SK-N-SH treated with all-trans-retinoic acid at 6 μM for 48 hours (cell line): ENCODE results near the gene AVPR1A.

ENCODE experiments used
- ATAC-seq: fragments of 200-7000 bp; cut with Tn5 transposase; 3 replicates; pipeline ENCODE4 v1.9.1; 2020; ENCODE audit warnings: mild to moderate bottlenecking, moderate library complexity
- ARNTL ChIP-seq: fragments of 450-650 bp; formaldehyde crosslinking; IDR thresholded peaks from 2 replicates; pipeline ENCODE4 v1.5.0; 2020; ENCODE audit warnings: low read depth, mild to moderate bottlenecking, moderate library complexity, borderline replicate concordance
- CREB5 ChIP-seq: fragments of 250-450 bp; sonication (Bioruptor Pico); IDR thresholded peaks from 2 replicates; pipeline ENCODE4 v1.5.1; 2020; ENCODE audit warnings: low read depth, mild to moderate bottlenecking, moderate library complexity
- CSDC2 ChIP-seq: fragments of 250-450 bp; sonication (Bioruptor Pico); IDR thresholded peaks from 2 replicates; pipeline ENCODE4 v1.5.0; 2020; ENCODE audit warnings: mild to moderate bottlenecking, moderate library complexity
- ESRRG ChIP-seq: fragments of 250-450 bp; sonication (Bioruptor Pico); IDR thresholded peaks from 2 replicates; pipeline ENCODE4 v1.6.1; 2021; ENCODE audit warnings: mild to moderate bottlenecking
- GLIS3 ChIP-seq: fragments of 250-450 bp; sonication (Bioruptor Pico); IDR thresholded peaks from 2 replicates; pipeline ENCODE4 v1.5.0; 2020; ENCODE audit warnings: mild to moderate bottlenecking, moderate library complexity
- ISL1 ChIP-seq: fragments of 250-450 bp; sonication (Bioruptor Pico); IDR thresholded peaks from 2 replicates; pipeline ENCODE4 v2.1.2; 2022; ENCODE audit warnings: mild to moderate bottlenecking, moderate library complexity
- OSR1 ChIP-seq: fragments of 250-450 bp; sonication (Bioruptor Pico); IDR thresholded peaks from 2 replicates; pipeline ENCODE4 v1.8.0; 2022; ENCODE audit warnings: moderate library complexity, mild to moderate bottlenecking, inconsistent platforms
- PPARA ChIP-seq: fragments of 250-450 bp; sonication (Bioruptor Pico); IDR thresholded peaks from 2 replicates; pipeline ENCODE4 v1.5.0; 2020; ENCODE audit warnings: mild to moderate bottlenecking, borderline replicate concordance
- RARB ChIP-seq: fragments of 250-450 bp; sonication (Bioruptor Pico); IDR thresholded peaks from 2 replicates; pipeline ENCODE4 v1.8.0; 2021; ENCODE audit warnings: mild to moderate bottlenecking, moderate library complexity
- SNAI2 ChIP-seq: fragments of 250-450 bp; sonication (Bioruptor Pico); IDR thresholded peaks from 2 replicates; pipeline ENCODE4 v1.5.0; 2020; ENCODE audit warnings: mild to moderate bottlenecking, moderate library complexity
- TOX ChIP-seq: fragments of 250-450 bp; sonication (Bioruptor Pico); IDR thresholded peaks from 2 replicates; pipeline ENCODE4 v1.8.0; 2021; ENCODE audit warnings: mild to moderate bottlenecking, moderate library complexity, borderline replicate concordance
- TSHZ2 ChIP-seq: fragments of 250-450 bp; sonication (Bioruptor Pico); IDR thresholded peaks from 2 replicates; pipeline ENCODE4 v1.5.0; 2020; ENCODE audit warnings: mild to moderate bottlenecking, moderate library complexity
- ZC3H10 ChIP-seq: fragments of 250-450 bp; sonication (Bioruptor Pico); IDR thresholded peaks from 2 replicates; pipeline ENCODE4 v1.5.1; 2021; ENCODE audit warnings: mild to moderate bottlenecking, moderate library complexity
- ZFP3 ChIP-seq: fragments of 250-450 bp; sonication (Bioruptor Pico); IDR thresholded peaks from 2 replicates; pipeline ENCODE4 v1.5.0; 2020; ENCODE audit warnings: mild to moderate bottlenecking, moderate library complexity
- ZFP30 ChIP-seq: fragments of 450-650 bp; formaldehyde crosslinking; IDR thresholded peaks from 2 replicates; pipeline ENCODE4 v1.5.0; 2022; ENCODE audit warnings: mild to moderate bottlenecking, moderate library complexity
- ZNF565 ChIP-seq: fragments of 450-650 bp; formaldehyde crosslinking; conservative IDR thresholded peaks from 2 replicates; pipeline ENCODE4 v1.5.0; 2020; ENCODE audit warnings: low read depth, mild to moderate bottlenecking, moderate library complexity
- ZNF70 ChIP-seq: fragments of 450-650 bp; formaldehyde crosslinking; IDR thresholded peaks from 2 replicates; pipeline ENCODE4 v1.5.0; 2020; ENCODE audit warnings: mild to moderate bottlenecking, moderate library complexity
- TF ChIP-seq, protein P1 (sequence below): fragments of 250-450 bp; sonication (Bioruptor Pico); IDR thresholded peaks from 2 replicates; pipeline ENCODE4 v1.8.0; 2021; ENCODE audit warnings: low read depth, mild to moderate bottlenecking, moderate library complexity, borderline replicate concordance
- TF ChIP-seq, protein P2 (sequence below): fragments of 250-450 bp; sonication (Bioruptor Pico); IDR thresholded peaks from 2 replicates; pipeline ENCODE4 v1.8.0; 2020; ENCODE audit warnings: mild to moderate bottlenecking, moderate library complexity, borderline replicate concordance

The AVPR1A gene

GRCh38 chr12:63093711-63094110 is 57.3 kb downstream of the AVPR1A start (continued):
- TF ChIP-seq, protein P1, sequence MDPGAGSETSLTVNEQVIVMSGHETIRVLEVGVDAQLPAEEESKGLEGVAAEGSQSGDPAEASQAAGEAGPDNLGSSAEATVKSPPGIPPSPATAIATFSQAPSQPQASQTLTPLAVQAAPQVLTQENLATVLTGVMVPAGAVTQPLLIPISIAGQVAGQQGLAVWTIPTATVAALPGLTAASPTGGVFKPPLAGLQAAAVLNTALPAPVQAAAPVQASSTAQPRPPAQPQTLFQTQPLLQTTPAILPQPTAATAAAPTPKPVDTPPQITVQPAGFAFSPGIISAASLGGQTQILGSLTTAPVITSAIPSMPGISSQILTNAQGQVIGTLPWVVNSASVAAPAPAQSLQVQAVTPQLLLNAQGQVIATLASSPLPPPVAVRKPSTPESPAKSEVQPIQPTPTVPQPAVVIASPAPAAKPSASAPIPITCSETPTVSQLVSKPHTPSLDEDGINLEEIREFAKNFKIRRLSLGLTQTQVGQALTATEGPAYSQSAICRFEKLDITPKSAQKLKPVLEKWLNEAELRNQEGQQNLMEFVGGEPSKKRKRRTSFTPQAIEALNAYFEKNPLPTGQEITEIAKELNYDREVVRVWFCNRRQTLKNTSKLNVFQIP: no peak

- ATAC-seq: no peak
- TF ChIP-seq ZFP30 (CRISPR knock-in tag): no peak
- TF ChIP-seq OSR1 (CRISPR knock-in tag): no peak
- no peak for TF ChIP-seq ESRRG (CRISPR knock-in tag)
- TF ChIP-seq ISL1 (CRISPR knock-in tag): no peak
- no peak for TF ChIP-seq ZNF70
- TF ChIP-seq ARNTL: no peak
- TF ChIP-seq, protein P2, sequence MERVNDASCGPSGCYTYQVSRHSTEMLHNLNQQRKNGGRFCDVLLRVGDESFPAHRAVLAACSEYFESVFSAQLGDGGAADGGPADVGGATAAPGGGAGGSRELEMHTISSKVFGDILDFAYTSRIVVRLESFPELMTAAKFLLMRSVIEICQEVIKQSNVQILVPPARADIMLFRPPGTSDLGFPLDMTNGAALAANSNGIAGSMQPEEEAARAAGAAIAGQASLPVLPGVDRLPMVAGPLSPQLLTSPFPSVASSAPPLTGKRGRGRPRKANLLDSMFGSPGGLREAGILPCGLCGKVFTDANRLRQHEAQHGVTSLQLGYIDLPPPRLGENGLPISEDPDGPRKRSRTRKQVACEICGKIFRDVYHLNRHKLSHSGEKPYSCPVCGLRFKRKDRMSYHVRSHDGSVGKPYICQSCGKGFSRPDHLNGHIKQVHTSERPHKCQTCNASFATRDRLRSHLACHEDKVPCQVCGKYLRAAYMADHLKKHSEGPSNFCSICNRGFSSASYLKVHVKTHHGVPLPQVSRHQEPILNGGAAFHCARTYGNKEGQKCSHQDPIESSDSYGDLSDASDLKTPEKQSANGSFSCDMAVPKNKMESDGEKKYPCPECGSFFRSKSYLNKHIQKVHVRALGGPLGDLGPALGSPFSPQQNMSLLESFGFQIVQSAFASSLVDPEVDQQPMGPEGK (CRISPR knock-in tag): no peak
- TF ChIP-seq GLIS3 (CRISPR knock-in tag): no peak
- TF ChIP-seq TOX (CRISPR knock-in tag): no peak
- no peak for TF ChIP-seq TSHZ2
- TF ChIP-seq RARB: no peak
- no peak for TF ChIP-seq PPARA (CRISPR knock-in tag)
- no peak for TF ChIP-seq SNAI2 (CRISPR knock-in tag)
- no peak for TF ChIP-seq ZC3H10 (CRISPR knock-in tag)
- TF ChIP-seq CSDC2 (CRISPR knock-in tag): no peak
- TF ChIP-seq CREB5 (CRISPR knock-in tag): no peak
- TF ChIP-seq ZNF565 (CRISPR knock-in tag): no peak
- no peak for TF ChIP-seq ZFP3
Measured at GRCh38 chr12:63093084-63093483, 57.9 kb downstream of the AVPR1A start.
